DND-41 (cell line): Measurements from ENCODE around the gene IFNL1.

Source experiments
- ATAC-seq: fragments of 200-7000 bp; cut with Tn5 transposase; 3 replicates; pipeline ENCODE4 v1.9.1; 2021; ENCODE audit warnings: low read depth; ENCODE audit not compliant: insufficient read depth
- DNase-seq: peaks from one replicate; pipeline ENCODE4 v3.0.0-alpha.2; 2020
- H2AFZ ChIP-seq: 2 replicates; pipeline ENCODE4 v1.6.0; 2012; ENCODE audit warnings: low read depth, low read length
- H3K27ac ChIP-seq: 2 replicates; pipeline ENCODE4 v1.5.1; 2012; ENCODE audit warnings: low read length, inconsistent platforms
- H3K27me3 ChIP-seq: fragments of 200-600 bp; sonication (generic); 2 replicates; pipeline ENCODE4 v1.6.0; 2012; ENCODE audit warnings: low read length, mild to moderate bottlenecking, inconsistent platforms; ENCODE audit not compliant: insufficient read depth, poor library complexity
- H3K36me3 ChIP-seq: 2 replicates; pipeline ENCODE4 v1.5.1; 2012; ENCODE audit warnings: low read length, inconsistent platforms; ENCODE audit not compliant: insufficient read depth
- H3K4me1 ChIP-seq: 2 replicates; pipeline ENCODE4 v1.5.1; 2012; ENCODE audit warnings: mild to moderate bottlenecking, low read length; ENCODE audit not compliant: insufficient read depth
- H3K4me2 ChIP-seq: 2 replicates; pipeline ENCODE4 v1.6.0; 2012; ENCODE audit warnings: mild to moderate bottlenecking, moderate library complexity, low read length, inconsistent platforms; ENCODE audit not compliant: insufficient read depth
- H3K4me3 ChIP-seq, 2 experiments: fragments of 200-600 bp in 1 of 2; shearing (Covaris generic) in 1 of 2; 2 replicates each; pipeline ENCODE4 v1.5.1; 2012 to 2016; ENCODE audit warnings: inconsistent platforms in 2 of 2, low read length in 2 of 2, mild to moderate bottlenecking in 2 of 2, low read depth in 1 of 2, moderate library complexity in 1 of 2
- H3K79me2 ChIP-seq: 2 replicates; pipeline ENCODE4 v1.6.0; 2012; ENCODE audit warnings: low read length, inconsistent platforms; ENCODE audit not compliant: insufficient read depth
- H3K9ac ChIP-seq: 2 replicates; pipeline ENCODE4 v1.6.0; 2012; ENCODE audit warnings: low read depth, mild to moderate bottlenecking, inconsistent platforms, low read length, moderate library complexity
- H3K9me3 ChIP-seq: 2 replicates; pipeline ENCODE4 v1.5.1; 2012; ENCODE audit warnings: low read length, moderate library complexity, mild to moderate bottlenecking, inconsistent platforms; ENCODE audit not compliant: insufficient read depth, severe bottlenecking
- H4K20me1 ChIP-seq: 2 replicates; pipeline ENCODE4 v1.6.0; 2012; ENCODE audit warnings: low read length; ENCODE audit not compliant: insufficient read depth
- EZH2 ChIP-seq: IDR thresholded peaks from 3 replicates; pipeline ENCODE4 v1.6.1; 2012; ENCODE audit warnings: borderline replicate concordance, low read depth, mild to moderate bottlenecking, moderate library complexity, low read length, inconsistent platforms; ENCODE audit not compliant: severe bottlenecking
- TF ChIP-seq, protein P1 (sequence below): IDR thresholded peaks from 2 replicates; pipeline ENCODE4 v1.5.1; 2012; ENCODE audit warnings: borderline replicate concordance, low read length, moderate library complexity, mild to moderate bottlenecking; ENCODE audit not compliant: poor library complexity, severe bottlenecking; ENCODE audit errors: extremely low read depth

Gene IFNL1

DNA sequence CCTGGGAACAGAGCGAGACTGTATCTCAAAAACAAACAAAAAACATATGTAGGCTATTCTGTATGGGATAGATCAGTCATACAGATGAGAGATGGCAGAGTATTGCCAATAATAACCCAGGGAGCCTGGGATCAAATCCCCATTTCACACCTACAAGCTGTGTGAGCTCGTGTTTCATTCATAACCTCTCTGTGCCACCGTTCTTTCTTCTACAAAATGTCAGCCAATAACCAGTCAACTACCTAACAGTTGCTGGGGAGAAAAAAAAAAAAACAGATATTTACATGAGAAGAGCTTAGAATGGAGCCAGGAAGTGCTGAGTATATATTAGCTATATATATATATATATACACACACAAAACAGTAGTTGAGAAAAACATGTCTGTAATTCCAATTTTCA, 34.5 kb upstream of the IFNL1 start:
- no peak overlapping the region for H2AFZ ChIP-seq
- no peaks in the 10 kb centered on the region for H4K20me1 ChIP-seq
- peaks cover 2% of the 10 kb centered on the region for H3K27me3 ChIP-seq
- H3K9ac ChIP-seq = no peak overlapping the region
- ATAC-seq (no peak), DNase-seq (no peak)
- no peaks in the 10 kb centered on the region for H3K79me2 ChIP-seq
- H3K36me3 ChIP-seq = no peaks in the 10 kb centered on the region
- H3K4me3 ChIP-seq = no peak overlapping the region
- H3K9me3 ChIP-seq = no peaks in the 10 kb centered on the region
- H3K27ac ChIP-seq = no peak overlapping the region
- no peaks in the 10 kb centered on the region for H3K4me1 ChIP-seq
- TF ChIP-seq, protein P1, sequence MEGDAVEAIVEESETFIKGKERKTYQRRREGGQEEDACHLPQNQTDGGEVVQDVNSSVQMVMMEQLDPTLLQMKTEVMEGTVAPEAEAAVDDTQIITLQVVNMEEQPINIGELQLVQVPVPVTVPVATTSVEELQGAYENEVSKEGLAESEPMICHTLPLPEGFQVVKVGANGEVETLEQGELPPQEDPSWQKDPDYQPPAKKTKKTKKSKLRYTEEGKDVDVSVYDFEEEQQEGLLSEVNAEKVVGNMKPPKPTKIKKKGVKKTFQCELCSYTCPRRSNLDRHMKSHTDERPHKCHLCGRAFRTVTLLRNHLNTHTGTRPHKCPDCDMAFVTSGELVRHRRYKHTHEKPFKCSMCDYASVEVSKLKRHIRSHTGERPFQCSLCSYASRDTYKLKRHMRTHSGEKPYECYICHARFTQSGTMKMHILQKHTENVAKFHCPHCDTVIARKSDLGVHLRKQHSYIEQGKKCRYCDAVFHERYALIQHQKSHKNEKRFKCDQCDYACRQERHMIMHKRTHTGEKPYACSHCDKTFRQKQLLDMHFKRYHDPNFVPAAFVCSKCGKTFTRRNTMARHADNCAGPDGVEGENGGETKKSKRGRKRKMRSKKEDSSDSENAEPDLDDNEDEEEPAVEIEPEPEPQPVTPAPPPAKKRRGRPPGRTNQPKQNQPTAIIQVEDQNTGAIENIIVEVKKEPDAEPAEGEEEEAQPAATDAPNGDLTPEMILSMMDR = no peak
- no peak for TF ChIP-seq EZH2
- H3K4me2 ChIP-seq = no peak overlapping the region

DNA sequence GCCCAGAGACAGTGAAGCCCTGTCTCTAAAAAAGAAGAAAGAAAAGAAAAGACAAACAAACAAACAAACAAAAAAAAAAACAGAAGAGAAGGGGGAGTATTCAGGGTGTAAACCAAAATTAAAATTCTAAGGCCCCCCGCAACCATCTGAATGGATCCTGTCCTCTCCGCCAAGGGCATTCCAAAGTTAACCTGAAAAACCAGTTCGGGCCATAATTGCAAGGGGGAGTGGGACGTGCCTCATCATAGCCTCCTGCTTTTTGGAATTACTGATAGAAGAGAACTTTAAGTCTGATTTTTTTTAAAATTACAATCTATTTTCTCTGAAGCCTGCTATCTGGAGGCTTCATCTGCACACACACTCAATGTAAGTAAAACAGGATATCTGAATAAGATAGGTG, 33.7 kb upstream of the IFNL1 start:
- H3K9ac ChIP-seq = no peak overlapping the region
- ATAC-seq (no peak), DNase-seq (no peak)
- no peak overlapping the region for H3K4me3 ChIP-seq
- no peaks in the 10 kb centered on the region for H4K20me1 ChIP-seq
- no peak overlapping the region for H2AFZ ChIP-seq
- H3K27me3 ChIP-seq = peaks cover 2% of the 10 kb centered on the region
- TF ChIP-seq EZH2 = no peak
- TF ChIP-seq, protein P1 = no peak
- no peak overlapping the region for H3K27ac ChIP-seq
- H3K79me2 ChIP-seq = no peaks in the 10 kb centered on the region
- H3K9me3 ChIP-seq = no peaks in the 10 kb centered on the region
- no peaks in the 10 kb centered on the region for H3K4me1 ChIP-seq
- no peaks in the 10 kb centered on the region for H3K36me3 ChIP-seq
- H3K4me2 ChIP-seq = no peak overlapping the region

DNA sequence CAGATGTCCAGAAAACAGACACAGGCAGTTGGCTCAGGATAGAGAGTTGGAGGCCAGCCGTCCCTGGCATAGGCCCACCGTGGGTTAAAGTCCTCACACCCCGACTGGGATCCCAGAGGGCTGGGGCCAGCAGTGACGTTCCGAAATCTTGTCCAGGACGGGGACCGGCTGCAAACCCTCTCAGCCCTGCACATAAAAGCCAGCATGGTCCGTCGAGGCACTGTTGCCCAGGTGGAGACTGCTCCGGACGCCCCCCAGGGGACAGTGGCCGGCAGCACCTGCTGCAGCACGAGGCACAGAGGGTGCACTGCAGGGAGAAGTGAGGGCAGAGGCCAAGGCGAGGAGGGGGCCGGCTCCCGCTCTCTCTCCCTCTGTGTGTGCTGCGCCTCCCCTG, 32.3 kb upstream of the IFNL1 start:
- Histone ChIP-seq H3K4me1 (no peaks in the 10 kb centered on the region), H3K27ac (no peak overlapping the region), H2AFZ (no peak overlapping the region), H4K20me1 (no peaks in the 10 kb centered on the region), H3K36me3 (no peaks in the 10 kb centered on the region), H3K4me3 (no peak overlapping the region), H3K9ac (no peak overlapping the region), H3K9me3 (no peaks in the 10 kb centered on the region), H3K79me2 (no peaks in the 10 kb centered on the region), H3K4me2 (no peak overlapping the region), H3K27me3 (peaks cover 2% of the 10 kb centered on the region)
- TF ChIP-seq, protein P1 = no peak
- TF ChIP-seq EZH2 = no peak
- ATAC-seq (no peak), DNase-seq (no peak)
